ENCODE data around the gene TMEM170A.

TMEM170A gene, protein sequence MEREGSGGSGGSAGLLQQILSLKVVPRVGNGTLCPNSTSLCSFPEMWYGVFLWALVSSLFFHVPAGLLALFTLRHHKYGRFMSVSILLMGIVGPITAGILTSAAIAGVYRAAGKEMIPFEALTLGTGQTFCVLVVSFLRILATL

DNA sequence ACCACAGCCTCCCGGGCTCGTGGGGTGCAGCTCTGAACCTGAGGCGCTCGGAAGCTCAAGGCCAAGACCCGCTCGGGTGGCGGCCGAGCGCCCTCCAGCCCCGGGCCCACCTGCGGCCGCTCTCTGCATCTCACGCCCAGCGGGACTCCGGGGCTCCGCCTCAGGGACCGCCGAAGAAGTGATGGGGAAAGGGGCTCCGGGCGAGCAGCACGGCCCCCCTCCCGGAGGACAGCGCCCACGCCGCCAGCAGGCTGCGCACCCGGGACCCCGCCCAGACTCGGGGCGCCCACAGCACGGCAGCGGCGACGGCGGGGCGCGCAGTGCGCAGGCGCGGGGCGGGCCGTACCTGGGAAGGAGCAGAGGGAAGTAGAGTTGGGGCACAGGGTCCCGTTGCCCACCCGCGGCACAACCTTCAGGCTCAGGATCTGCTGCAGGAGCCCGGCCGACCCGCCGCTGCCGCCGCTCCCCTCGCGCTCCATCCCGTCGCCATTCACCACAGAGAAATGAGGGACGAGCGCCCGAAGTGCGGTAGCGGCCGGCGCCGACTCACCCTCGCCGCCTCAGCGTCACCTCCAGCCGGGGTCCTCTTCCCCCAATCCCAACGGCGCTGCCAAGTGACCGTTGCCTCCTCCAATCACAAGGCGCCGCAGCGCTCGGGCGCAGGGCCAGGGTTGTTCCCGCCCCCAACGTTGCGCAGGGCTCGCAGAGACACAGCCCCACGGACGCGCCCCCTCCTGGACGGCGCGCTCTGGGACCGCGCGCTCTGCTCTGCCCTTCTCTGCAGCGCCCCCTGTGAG is at the start of gene TMEM170A:
Gene TMEM170A (minus strand): TSS at position 568 of the 797 bp plus-strand sequence. CDS start 89 bp downstream, at position 479.
- TF ChIP-seq EZH2 (IDR thresholded peaks at IDR 0.05; ENCODE audit: borderline replicate concordance, low read depth, low read length, severe bottlenecking): no peak
- TF ChIP-seq, protein P1, sequence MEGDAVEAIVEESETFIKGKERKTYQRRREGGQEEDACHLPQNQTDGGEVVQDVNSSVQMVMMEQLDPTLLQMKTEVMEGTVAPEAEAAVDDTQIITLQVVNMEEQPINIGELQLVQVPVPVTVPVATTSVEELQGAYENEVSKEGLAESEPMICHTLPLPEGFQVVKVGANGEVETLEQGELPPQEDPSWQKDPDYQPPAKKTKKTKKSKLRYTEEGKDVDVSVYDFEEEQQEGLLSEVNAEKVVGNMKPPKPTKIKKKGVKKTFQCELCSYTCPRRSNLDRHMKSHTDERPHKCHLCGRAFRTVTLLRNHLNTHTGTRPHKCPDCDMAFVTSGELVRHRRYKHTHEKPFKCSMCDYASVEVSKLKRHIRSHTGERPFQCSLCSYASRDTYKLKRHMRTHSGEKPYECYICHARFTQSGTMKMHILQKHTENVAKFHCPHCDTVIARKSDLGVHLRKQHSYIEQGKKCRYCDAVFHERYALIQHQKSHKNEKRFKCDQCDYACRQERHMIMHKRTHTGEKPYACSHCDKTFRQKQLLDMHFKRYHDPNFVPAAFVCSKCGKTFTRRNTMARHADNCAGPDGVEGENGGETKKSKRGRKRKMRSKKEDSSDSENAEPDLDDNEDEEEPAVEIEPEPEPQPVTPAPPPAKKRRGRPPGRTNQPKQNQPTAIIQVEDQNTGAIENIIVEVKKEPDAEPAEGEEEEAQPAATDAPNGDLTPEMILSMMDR (IDR thresholded peaks at IDR 0.05; ENCODE audit: borderline replicate concordance, extremely low read depth, low read length, poor library complexity, severe bottlenecking): peak; percentile 100
- Histone ChIP-seq H3K9me3 (ENCODE audit: insufficient read depth, low read length, severe bottlenecking) (no peaks in the 10 kb centered on the region), H3K9ac (ENCODE audit: low read depth, low read length) (peak within 1 kb of the TSS; percentile 91), H3K36me3 (ENCODE audit: insufficient read depth, low read length) (peaks cover 6% of the 10 kb centered on the region), H3K79me2 (ENCODE audit: insufficient read depth, low read length) (peaks cover 51% of the 10 kb centered on the region), H3K27ac (ENCODE audit: low read length) (peak within 1 kb of the TSS; percentile 96), H3K4me2 (ENCODE audit: insufficient read depth, low read length) (peak within 1 kb of the TSS; percentile 86), H3K27me3 (ENCODE audit: insufficient read depth, low read length, poor library complexity) (no peaks in the 10 kb centered on the region), H3K4me1 (ENCODE audit: insufficient read depth, low read length) (peaks cover 30% of the 10 kb centered on the region), H3K4me3 (ENCODE audit: low read depth in 1 of 2, low read length in 2 of 2) (peak within 1 kb of the TSS; percentile 72 to 97), H4K20me1 (ENCODE audit: insufficient read depth, low read length) (peaks cover 34% of the 10 kb centered on the region), H2AFZ (ENCODE audit: low read depth, low read length) (peak within 1 kb of the TSS; percentile 96)
- peak; percentile 91 for ATAC-seq (ENCODE audit: insufficient read depth, low read depth)
- peak; percentile 98 for DNase-seq

DNA sequence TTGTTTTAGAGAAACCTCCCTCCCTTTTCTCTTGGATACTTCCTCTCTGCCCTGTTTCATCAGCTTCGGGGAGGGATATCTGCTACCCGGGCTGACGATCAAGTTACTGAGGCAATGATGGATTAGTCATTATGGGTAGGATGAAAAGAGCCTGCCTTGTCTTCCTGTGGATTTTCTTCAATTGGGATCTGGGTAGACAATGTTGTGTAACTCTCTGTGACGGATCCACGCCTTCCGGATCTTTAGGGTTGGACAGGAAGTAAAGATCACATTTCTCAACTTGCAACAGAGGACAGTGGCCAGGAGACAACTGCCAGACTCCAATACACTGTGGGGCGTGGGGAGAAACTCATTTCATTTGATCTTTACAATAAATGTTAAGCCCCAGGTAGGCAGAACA is 42.1 kb upstream of the TMEM170A start:
- Histone ChIP-seq H3K9me3 (ENCODE audit: insufficient read depth, low read length, severe bottlenecking) (no peaks in the 10 kb centered on the region), H3K4me1 (ENCODE audit: insufficient read depth, low read length) (no peaks in the 10 kb centered on the region), H3K79me2 (ENCODE audit: insufficient read depth, low read length) (no peaks in the 10 kb centered on the region), H3K4me2 (ENCODE audit: insufficient read depth, low read length) (no peak overlapping the region), H3K4me3 (ENCODE audit: low read depth in 1 of 2, low read length in 2 of 2) (no peak overlapping the region), H3K36me3 (ENCODE audit: insufficient read depth, low read length) (no peaks in the 10 kb centered on the region), H3K9ac (ENCODE audit: low read depth, low read length) (no peak overlapping the region), H4K20me1 (ENCODE audit: insufficient read depth, low read length) (no peaks in the 10 kb centered on the region), H3K27ac (ENCODE audit: low read length) (no peak overlapping the region), H2AFZ (ENCODE audit: low read depth, low read length) (no peak overlapping the region), H3K27me3 (ENCODE audit: insufficient read depth, low read length, poor library complexity) (no peaks in the 10 kb centered on the region)
- DNase-seq: no peak
- no peak for TF ChIP-seq EZH2 (IDR thresholded peaks at IDR 0.05; ENCODE audit: borderline replicate concordance, low read depth, low read length, severe bottlenecking)
- TF ChIP-seq, protein P1 (IDR thresholded peaks at IDR 0.05; ENCODE audit: borderline replicate concordance, extremely low read depth, low read length, poor library complexity, severe bottlenecking): no peak
- no peak for ATAC-seq (ENCODE audit: insufficient read depth, low read depth)

DNA sequence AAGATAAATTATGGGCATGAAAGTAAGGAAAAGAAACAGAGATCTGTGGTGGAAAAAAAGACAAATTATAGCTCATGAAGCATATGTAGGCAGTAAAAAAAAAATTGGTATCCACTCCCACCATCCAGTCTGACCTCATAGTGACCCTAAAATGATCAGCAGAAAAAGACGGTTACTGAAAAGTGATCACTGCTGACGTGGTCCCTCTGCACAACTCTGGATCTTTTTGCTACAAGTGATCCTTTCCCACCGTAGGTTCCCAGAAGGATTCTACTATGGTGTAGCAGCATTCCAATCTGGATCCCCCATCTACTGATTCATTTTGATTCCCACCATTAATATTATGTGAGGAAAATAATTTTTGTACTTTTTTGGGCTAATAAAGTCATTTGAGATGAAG is 41.6 kb upstream of the TMEM170A start:
- no peak overlapping the region for H3K4me3 ChIP-seq (ENCODE audit: low read depth in 1 of 2, low read length in 2 of 2)
- no peaks in the 10 kb centered on the region for H4K20me1 ChIP-seq (ENCODE audit: insufficient read depth, low read length)
- H3K4me1 ChIP-seq (ENCODE audit: insufficient read depth, low read length): no peaks in the 10 kb centered on the region
- no peaks in the 10 kb centered on the region for H3K27me3 ChIP-seq (ENCODE audit: insufficient read depth, low read length, poor library complexity)
- no peaks in the 10 kb centered on the region for H3K79me2 ChIP-seq (ENCODE audit: insufficient read depth, low read length)
- ATAC-seq (ENCODE audit: insufficient read depth, low read depth): no peak
- H3K36me3 ChIP-seq (ENCODE audit: insufficient read depth, low read length): no peaks in the 10 kb centered on the region
- no peak overlapping the region for H3K9ac ChIP-seq (ENCODE audit: low read depth, low read length)
- H3K4me2 ChIP-seq (ENCODE audit: insufficient read depth, low read length): no peak overlapping the region
- DNase-seq: no peak
- TF ChIP-seq, protein P1 (IDR thresholded peaks at IDR 0.05; ENCODE audit: borderline replicate concordance, extremely low read depth, low read length, poor library complexity, severe bottlenecking): no peak
- no peak for TF ChIP-seq EZH2 (IDR thresholded peaks at IDR 0.05; ENCODE audit: borderline replicate concordance, low read depth, low read length, severe bottlenecking)
- H3K9me3 ChIP-seq (ENCODE audit: insufficient read depth, low read length, severe bottlenecking): no peaks in the 10 kb centered on the region
- H3K27ac ChIP-seq (ENCODE audit: low read length): no peak overlapping the region
- no peak overlapping the region for H2AFZ ChIP-seq (ENCODE audit: low read depth, low read length)
